ENCODE data around the gene TPX2.
"Not testable (repeated sequence)": the region's sequence is repeated elsewhere in the genome, so short reads cannot be mapped to it uniquely, and the experiment has no call there.

Gene TPX2

DNA sequence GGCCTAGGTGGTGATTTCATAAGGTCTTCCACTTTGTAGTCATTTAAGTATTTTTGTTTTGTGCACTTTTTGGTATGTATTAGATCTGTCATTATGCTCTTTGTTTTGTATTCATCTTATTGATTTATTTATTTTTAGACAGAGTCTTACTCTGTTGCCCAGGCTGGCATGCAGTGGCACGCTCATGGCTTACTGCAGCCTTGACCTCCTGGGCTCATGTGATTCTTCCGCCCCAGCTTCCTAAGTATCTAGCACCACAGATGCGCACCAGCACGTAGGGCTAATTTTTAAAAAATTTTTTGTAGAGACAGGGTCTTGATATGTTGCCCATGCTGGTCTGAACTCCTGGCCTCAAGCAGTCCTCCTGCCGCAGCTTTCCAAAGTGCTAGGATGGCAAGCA is 30.6 kb downstream of the TPX2 start:
- no peak for DNase-seq

DNA sequence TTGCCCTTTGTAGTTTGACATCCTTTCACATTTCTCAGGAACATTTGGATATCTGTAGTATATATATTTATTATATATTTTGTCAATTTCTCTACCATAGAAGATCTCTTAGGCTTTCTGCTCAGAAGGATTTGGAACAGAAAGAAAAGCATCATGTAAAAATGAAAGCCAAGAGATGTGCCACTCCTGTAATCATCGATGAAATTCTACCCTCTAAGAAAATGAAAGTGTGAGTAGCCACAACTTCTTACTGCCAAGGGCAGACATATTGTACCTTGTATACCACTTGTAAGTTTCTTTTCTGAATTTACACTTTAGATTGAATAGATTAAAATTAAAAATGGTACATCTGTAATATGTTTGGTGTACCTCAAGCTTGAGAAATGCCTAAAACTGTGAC is 31.2 kb downstream of the TPX2 start:
- no peak for DNase-seq

DNA sequence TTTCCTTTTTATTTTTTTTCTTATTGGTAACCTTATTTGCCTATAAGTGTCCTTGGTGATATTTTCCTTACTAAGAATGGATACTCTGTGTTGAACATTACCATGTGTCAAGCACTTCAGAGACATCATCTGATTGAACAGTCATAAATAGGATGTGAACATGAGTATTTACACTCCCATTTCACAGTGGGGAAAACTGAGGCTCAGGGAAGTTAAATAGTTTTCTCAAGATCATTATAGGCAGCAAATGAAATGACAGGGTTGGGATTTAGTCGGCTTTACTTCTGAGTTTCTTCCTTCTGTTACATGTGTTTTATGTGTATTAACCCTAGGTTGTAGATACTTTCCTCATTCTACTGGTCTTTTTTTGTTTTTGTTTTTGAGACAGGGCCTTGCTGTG is 35.3 kb downstream of the TPX2 start:
- no peak for DNase-seq

DNA sequence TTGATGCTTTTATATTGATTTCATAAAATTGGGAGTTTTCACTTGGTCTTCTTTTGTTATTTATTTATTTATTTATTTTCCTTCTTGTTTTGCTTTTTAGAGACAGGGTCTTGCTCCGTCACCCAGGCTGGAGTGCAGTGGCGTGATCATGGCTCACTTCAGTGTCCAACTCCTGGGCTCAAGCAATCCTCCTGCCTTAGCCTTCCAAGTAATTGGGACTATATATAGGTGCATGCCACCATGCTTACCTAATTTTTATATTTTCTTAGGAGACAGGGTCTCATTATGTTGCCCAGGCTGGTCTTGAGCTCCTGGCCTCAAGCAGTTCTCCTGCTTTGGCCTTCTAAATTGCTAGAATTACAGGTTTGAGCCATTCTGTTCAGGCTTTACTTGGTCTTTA is 41.7 kb downstream of the TPX2 start:
- DNase-seq, result no peak

DNA sequence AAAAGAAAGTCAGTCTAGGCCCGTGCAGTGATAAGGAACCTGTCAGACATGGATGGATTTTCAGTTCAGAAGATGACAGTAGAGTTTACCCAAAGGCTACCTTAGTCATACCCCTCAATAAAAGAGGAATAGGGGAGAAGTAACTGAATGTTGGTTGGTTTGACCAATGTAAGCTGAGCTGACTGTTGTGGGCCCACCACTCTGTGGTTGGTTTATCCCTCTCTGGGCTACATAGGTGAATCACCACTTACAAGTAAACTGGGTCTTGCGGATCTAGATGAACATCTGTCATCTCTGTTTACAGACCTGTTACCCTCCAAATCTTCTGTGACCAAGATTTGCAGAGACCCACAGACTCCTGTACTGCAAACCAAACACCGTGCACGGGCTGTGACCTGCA is 42.9 kb downstream of the TPX2 start:
- DNase-seq, result no peak

DNA sequence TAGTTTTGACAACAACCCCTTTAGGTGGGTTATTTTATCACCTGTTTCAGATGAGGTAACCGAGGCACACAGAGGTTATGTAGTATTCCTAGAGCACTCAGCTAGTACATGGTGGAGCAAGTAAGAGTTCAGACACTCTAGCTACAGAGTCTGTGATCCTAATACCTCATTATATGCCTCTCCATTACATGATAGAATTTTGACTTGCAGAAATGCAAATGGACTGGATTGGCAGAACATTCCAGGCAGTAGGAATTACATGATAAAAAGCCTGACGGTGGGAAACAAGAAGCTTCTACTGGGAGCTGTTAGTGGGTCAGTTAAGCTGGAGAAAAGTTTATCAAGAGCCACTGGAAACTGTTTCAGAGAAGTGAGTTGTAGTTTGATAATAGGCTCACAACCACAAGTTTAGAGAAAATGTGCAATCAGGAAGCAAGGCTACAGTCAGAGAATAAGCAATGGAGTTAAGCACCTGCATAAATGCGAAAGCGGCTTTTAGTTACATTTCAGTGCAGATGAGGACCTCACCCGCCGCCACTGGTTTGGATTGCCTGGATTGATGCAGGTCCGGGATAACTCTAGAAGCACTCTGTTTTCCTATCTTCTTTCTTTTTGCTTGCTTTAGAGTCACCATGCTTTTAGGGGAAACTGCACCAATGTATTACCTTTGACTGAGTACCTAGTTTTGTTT is 45.4 kb downstream of the TPX2 start:
- DNase-seq, result no peak

DNA sequence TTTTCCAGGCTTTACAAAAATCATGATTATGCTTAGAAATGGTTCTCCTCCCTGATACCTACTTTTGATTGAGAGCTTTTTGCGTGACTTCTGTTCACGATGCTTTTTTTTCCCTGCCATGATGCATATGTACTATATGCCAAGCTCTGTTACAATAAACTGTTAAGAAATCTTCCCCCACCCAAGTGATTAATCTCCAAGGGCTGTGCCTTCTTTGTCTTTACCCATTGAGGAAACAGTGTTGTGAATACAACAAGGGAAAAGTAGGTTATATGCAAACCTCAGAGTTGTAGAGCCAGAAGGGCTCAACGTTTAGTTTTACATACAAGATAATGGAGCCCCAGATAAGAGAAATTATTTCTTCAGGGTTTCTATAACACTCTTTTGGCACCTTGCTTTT is 46.0 kb downstream of the TPX2 start:
- DNase-seq, result no peak

DNA sequence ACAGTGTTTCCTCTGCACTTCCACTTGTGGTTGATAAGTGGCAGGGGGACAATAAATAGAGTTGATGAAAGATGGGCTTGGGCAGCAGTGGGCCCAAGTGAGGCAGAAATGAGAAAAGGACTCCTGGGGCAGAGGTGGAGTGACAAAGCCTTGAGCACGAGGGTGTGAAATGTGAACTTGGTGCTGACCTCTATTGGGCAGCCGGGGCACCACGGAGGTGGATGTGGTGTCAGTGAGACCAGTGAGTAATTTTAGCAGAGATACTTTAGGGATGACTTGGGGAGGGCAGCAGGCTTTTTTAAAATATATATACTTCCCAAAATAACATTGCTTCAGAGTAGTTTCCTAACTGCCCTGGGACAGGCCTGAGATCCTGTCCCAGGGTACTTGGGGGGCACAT is 49.5 kb downstream of the TPX2 start:
- DNase-seq, result no peak

DNA sequence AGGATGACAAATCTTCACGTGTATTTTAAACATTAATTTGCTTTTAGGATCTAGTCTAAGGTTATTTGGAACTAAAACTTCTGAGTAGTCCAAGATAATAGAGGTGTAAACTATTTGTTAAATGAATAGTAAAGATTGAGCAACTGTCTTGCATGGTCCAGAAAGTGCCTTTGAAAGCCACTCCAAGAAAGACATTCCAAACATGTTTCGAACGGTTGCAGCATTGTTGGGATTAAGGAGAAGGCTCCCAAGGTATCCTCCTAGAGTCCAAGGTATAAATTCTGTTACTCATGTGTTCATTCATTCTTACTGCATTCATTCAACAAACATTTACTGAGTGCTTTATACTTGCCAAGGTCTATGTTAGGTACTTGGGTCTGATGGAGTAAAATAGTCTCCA is 51.3 kb downstream of the TPX2 start:
- no peak for DNase-seq

DNA sequence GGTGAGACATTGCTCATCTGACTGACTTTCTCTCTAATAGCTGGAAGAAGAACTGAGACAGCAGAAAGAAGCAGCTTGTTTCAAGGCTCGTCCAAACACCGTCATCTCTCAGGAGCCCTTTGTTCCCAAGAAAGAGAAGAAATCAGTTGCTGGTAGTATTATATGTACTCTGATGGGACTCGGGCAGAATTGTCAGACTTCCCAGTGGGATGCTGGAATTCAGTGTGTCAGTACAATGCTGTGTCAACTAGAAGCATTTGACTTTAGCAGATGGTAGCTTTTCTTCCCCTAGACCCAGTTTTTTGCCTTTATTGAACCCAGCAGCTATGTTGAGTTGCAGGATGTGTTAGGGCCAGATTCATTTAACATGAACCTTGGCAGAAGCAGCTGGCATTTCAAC is 58.3 kb downstream of the TPX2 start:
- DNase-seq, result no peak

DNA sequence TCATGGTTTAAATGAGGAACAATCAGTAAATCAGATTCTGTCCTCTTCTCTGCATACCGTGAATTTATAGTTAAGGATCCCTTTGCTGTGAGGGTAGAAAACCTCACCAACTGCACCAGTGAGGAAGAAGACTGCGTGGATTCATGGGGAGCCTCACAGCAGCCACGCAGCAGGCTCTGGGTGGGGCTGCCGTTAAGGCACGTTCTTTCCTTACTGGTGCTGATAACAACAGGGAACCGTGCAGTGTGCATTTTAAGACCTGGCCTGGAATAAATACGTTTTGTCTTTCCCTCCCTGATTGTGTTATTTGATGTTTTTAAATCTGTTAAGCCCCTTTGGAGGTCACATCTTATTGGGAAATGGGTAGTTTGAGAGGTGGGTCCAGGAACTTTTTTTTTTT is 62.4 kb downstream of the TPX2 start:
- no peak for DNase-seq

DNA sequence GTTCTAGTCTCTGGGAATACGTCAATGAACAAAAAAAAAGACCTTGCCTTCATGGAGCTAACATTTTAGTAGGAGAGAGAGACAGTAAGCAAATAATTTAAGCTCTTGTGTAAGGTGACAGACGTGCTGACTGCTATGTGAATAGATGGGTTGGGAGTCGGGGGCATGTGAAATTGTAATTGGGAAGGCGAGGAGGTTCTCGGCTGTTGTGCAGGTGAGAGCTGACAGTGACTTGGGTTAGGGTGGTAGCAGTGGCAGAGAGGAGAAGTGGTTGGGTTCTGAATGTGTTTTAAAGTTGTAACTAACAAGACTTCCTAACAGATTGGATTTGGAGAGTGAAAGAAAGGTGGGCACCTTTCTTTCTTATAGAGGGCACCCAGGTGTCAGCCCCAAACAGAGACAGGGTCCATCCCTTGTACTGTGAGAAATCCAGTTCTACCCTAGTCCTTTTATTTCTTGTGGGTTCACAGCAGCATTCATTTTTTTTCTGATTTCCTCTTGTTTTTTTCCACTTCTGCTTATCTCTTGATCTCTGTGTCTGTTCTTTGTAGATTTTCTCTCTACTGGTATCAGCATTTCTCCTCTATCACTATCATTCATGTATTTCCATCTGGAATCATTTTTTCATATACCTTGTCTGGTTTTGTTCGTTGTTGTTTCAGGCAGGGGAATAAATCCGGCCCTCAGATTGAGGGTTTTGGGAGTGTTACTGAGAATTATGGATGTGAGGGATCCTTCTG is 64.6 kb downstream of the TPX2 start:
- no peak for DNase-seq

DNA sequence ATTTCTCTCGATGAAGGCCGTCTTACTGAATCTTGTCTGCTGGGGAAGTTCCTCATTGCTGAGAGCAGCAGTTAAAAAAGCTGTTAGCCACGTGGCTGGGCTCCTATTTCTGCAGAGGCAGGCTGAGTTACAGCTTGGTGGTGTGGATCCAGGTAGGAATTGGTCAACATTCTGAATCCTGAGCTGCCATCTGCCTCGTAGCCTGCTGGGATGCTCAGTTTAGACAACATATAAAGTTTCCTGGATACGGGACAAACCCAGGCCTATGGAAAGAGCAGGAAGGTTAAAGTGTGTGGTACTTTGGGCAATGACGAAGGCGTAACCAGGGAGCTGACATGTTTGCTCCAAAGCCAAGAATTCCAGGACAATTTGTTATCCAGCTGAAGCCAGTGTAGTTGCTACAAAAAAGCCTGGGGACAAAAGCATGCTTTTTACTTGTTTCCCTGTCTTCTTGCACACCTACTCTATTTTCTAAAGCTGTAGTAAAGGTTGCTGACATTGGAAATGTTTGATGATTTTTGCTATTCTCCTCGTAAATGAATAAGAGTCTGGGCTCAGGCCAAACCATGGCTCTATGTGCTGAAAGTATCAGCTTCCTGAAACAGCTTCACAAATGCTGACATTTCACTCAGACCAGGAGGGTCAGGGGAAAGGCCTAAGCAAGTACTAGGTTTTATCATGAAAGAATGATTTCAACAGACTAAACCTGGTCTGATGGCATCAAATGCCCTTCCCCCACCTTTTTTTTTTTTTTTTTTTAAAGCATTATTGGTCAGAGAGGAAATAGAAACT is 67.7 kb downstream of the TPX2 start:
- no peak for DNase-seq

DNA sequence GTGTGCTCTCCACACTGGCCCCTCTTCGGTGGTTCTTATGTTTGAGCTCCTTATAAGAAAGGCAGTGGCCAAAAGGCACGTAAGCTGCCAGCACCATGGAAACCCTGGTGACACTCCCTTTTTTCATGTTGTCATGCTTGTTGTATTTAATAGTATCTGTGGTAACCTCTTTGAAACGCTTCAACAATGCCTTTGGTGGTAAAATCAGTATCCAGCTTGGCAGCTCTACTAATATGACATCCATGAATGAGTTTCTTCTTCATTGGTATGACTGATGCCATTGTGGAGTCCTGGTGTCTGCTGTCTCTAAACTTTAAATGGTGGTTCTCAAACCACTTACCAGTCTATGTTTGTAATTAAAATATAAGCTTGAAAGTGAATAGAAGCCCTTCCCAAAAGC is 69.4 kb downstream of the TPX2 start:
- no peak for DNase-seq

DNA sequence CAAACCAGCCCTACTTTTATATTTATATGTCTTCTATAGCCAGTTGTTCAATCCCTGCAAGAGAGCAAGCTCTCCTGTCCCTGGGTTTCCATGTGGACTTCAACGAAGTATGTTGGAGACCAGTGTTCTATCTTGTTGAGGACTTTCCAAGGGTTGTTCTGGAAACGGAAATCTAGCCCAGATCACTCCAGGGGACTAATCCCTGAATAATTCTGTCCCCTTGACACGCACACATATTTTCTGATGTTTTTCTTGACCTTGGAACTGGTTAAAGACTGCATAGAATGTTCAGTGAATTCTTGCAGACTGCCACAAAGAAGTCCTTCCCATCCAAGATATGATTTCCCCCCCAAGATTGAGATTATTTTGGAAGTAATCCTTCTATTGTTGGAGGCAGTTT is 70.6 kb downstream of the TPX2 start:
- DNase-seq, result no peak

DNA sequence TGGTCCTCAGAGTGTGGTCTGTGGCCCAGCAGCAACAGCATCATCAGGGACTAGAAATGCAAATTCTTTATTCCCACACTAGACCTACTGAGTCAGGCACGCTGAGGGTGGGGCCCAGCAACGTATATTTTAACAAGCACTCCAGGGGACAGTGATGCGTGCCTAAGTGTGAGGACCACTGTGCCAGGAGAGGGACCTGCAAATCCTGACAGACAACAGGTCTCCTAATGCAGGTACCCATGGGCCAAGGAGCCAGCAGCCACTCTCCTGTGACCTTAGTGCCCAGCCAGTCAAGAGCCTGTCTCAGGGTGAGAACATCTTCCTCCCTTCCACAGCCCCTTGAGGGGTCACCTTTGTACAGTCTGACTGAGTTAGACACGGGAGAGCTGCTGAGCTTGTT is 72.1 kb downstream of the TPX2 start:
- no peak for DNase-seq

DNA sequence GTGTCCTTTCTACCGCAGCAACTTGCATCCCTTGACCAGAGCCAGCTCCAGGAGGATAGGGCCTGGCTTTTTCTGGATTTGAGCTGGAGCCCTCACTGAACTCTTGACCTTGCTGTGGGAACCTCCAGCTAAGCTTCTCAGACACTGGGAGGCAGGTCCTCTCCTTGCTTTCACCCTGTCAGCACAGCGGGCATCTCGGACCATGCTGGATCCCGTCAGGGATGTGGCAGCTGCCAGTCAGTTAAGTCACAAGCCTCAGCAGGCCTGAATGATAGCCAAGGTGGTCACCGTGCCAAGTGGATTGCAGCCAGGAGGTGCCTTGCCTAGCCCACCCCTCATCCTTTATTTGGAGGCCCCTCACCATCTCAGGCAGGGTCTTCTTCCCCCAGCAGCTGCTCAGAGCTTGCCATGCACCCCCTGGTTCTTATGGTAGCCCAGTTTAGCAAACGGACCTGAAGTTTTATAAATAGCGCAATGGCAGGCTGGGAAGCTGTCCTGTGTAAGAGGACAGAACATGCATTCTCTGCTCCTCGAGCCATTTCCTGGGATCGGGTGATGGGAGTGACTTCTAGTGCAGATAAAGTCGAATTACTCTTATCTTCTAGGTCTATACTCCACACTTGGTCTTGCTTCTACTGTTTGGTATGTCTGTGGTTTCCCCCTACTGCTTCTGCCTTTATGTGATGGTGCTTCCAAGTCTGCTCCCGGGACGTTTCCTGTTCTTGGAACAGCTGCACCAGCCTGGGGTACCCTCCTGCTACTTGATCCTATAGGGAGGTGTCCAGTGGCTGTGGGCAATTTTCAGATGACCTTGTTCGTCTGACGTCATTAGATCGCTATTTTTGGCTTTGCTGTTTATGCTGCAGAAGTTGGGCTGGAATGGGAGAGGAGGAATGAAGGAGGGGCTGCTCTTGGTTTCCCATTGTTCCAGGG is 73.0 kb downstream of the TPX2 start:
- no peak for DNase-seq

DNA sequence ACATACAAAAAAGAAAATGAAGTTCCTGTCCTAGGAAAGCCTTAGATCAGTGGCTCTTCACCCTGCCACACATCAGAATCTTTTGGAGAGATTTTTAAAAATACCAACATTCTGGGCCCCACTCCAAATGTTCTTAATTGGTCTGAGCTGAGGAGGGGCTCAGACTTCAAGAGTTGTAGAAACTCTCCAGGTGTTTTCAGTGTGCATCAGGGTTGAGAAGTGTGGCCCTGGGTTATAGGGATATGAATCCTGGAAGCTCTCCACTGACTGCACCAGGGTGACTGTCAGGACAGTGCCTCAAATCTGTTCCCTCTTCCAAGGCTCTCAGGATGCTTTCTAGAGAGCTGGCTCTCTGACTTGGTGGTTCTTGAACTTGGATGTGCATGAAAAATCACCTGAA is 74.5 kb downstream of the TPX2 start:
- no peak for DNase-seq

DNA sequence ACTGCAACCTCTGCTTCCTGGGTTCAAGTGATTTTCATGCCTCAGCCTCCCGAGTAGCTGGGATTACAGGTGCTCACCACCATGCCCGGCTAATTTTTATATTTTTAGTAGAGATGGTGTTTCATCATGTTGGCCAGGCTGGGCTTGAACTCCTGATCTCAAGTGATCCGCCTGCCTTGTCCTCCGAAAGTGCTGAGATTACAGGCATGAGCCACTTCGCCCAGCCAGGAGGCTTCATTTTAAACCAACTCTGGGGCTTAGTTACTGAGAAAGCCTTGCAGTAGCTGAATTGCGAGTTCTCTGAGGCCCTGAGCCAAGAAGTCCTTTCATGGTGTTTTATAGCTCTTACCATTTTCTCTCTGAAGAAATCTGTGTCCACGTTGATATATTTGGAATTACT is 75.1 kb downstream of the TPX2 start:
- not testable (repeated sequence) for DNase-seq

DNA sequence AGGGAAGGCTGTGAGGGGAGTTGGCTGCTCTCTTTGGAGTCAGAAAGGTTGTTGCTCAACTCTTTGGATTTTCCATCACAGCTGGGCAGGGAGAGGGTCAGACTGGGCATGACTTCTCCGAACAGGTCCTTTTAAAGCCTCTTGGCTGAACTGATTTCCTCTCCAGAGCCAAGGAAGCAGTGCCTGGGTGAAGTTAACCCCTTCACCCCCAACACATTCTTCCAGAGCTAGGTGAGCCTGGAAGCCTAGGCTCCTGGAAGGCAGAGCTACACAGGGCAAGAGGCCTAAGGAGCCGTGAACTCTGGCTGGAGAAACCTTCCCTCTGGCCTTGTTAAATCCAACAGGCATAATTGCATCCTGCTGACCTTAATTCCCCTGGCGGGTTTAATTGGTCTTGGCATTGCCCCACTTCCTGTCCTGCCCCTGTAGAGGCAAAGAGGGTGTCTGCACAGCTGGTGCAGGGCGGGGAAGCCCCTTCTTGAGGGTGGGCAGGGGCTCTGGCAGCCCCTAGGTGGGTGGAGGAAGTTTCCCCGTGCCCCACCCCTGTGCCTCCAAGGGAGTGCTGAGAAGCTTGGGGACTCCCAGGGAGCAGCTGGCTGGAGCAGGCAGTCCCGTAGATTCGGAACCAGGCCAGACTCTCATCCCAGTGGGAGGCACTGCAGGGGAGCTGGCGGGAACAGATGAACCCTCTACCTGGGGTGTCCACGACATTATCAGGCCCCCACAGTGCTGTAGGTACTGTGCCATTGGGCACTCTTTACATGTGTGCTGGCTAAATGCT is 76.5 kb downstream of the TPX2 start:
- DNase-seq, result no peak

DNA sequence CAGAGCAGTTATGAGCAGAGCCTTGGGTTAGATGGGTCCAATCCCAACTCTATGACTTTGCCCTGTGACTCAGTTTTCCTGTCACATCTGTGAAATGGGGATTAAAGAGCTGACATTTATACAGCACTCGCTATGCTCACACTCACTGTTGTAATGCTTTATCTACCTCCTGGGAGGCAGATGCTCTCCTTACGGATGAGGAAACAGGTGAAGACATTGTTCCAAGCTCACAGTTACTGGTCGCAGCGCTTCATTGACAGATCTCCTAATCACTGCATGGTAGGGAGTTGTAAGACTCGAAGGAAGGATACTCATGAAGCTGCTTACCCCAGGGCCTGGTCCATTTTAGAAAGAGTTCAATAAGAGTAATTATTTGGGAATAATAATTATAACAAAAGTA is 77.1 kb downstream of the TPX2 start:
- DNase-seq, result no peak

DNA sequence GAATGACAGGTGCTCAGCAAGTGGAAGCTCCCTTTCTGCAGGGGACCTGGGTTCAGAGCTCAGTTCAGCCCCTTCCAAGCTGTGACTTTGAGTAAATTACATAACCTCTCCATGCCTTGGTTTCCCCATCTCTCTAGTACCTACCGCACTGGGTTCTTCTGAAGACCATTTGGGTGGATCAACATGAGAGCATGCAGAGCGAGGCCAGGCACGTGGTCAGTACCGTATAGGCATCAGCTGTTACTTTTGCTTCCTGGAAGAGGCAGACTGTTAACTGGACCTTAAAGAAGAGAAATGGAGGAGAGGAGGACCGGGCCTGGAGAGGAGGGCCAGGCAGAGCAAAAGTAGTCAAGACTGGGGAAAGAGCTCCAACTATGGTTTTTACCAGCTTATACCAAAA is 78.4 kb downstream of the TPX2 start:
- no peak for DNase-seq

Measured in activated gamma-delta T cell (primary cell).